Natural killer cell (primary cell): ENCODE data around the gene OMP. TPM values are rescaled to one million over a fixed set of nuclear protein-coding genes. Genes with fewer than 3 reads are reported as not detected.

Experiments used
- ATAC-seq, 3 donors: fragments of 150-1000 bp in 2 of 3; fragments of 200-7000 bp in 1 of 3; cut with Tn5 transposase; 1 replicate in 1 of 3; 2 replicates in 2 of 3; pipeline ENCODE4 v1.10.0; 2021; ENCODE audit warnings: mild to moderate bottlenecking in 2 of 3, moderate library complexity in 2 of 3
- DNase-seq, 2 donors: peaks; one replicate each; pipeline versions ENCODE4 v3.0.0 to v3.0.0-alpha.2; 2013 to 2021; ENCODE audit warnings: mixed read lengths in 1 of 2
- H3K27ac ChIP-seq: one replicate; pipeline ENCODE4 v1.5.1; 2013; ENCODE audit warnings: mild to moderate bottlenecking, low read length
- H3K27me3 ChIP-seq: one replicate; pipeline ENCODE4 v1.6.1; 2013; ENCODE audit warnings: low read length; ENCODE audit not compliant: control insufficient read depth, insufficient read depth
- H3K36me3 ChIP-seq: one replicate; pipeline ENCODE4 v1.6.1; 2013; ENCODE audit warnings: low read length; ENCODE audit not compliant: control insufficient read depth, insufficient read depth
- H3K4me1 ChIP-seq: one replicate; pipeline ENCODE4 v1.6.1; 2013; ENCODE audit warnings: low read length; ENCODE audit not compliant: control insufficient read depth, insufficient read depth
- H3K4me3 ChIP-seq: one replicate; pipeline ENCODE4 v1.5.1; 2013; ENCODE audit warnings: low read length
- H3K9me3 ChIP-seq: one replicate; pipeline ENCODE4 v1.6.1; 2013; ENCODE audit warnings: low read length; ENCODE audit not compliant: control insufficient read depth, insufficient read depth
- H3K27ac Mint-ChIP-seq, 2 donors: one replicate each; pipeline ENCODE4 v1.8.0; 2022; ENCODE audit warnings: mild to moderate bottlenecking in 2 of 2, mixed read lengths in 2 of 2, moderate library complexity in 1 of 2
- H3K27me3 Mint-ChIP-seq, 2 donors: one replicate each; pipeline ENCODE4 v1.8.0; 2022; ENCODE audit warnings: low read depth in 2 of 2, mixed read lengths in 2 of 2
- H3K36me3 Mint-ChIP-seq: one replicate; pipeline ENCODE4 v1.8.0; 2022; ENCODE audit warnings: mixed read lengths
- H3K4me1 Mint-ChIP-seq, 2 donors: one replicate each; pipeline ENCODE4 v1.8.0; 2022; ENCODE audit warnings: mixed read lengths in 2 of 2
- H3K4me3 Mint-ChIP-seq: one replicate; pipeline ENCODE4 v1.8.0; 2022; ENCODE audit warnings: mild to moderate bottlenecking, moderate library complexity, mixed read lengths
- H3K9me3 Mint-ChIP-seq, 2 donors: one replicate each; pipeline ENCODE4 v1.8.0; 2022; ENCODE audit warnings: mixed read lengths in 2 of 2
- CTCF ChIP-seq: fragments of 200-600 bp; IDR thresholded peaks from one replicate; pipeline ENCODE4 v1.8.0; 2022; ENCODE audit warnings: antibody characterized with exemption
- WGBS: methylation state at CpG from one replicate; pipeline ENCODE4 v1.1.7; 2013; ENCODE audit warnings: missing lambda C conversion rate; ENCODE audit not compliant: insufficient coverage; 5-methylcytosine and 5-hydroxymethylcytosine counted together
- intact Hi-C: fragments of 100-400 bp; cut with micrococcal nuclease; formaldehyde crosslinking; loops from one replicate; pipeline ENCODE4 v1.14.2; 2022
- total RNA-seq, 4 donors: library from RNA; stranded (reverse); fragments of 120-200 nt in 1 of 4; gene quantifications; one replicate each; pipeline versions ENCODE4 v1.2.3 to v1.2.4, GENCODE V29; 2013 to 2022

OMP gene
- total RNA-seq, 3 donors from 2014 or later (not counting 1 experiment from before 2014, with no cell fraction given): 0.82 to 1.4 (median 0.85) TPM

GRCh38 chr11:77144857-77145428 lies 42.3 kb downstream of the OMP start:
- Mint-ChIP-seq H3K4me3 (no peak overlapping the region), H3K27ac (no peak overlapping the region), H3K9me3 (no peaks in the 10 kb centered on the region), H3K36me3 (no peaks in the 10 kb centered on the region), H3K4me1 (peaks cover 30 to 46% of the 10 kb centered on the region in 2 donors), H3K27me3 (peaks cover 38% of the 10 kb centered on the region in 2 donors)
- WGBS: 95% methylated on average over 7 of the region's 7 CpGs
- DNase-seq (no peak), ATAC-seq (no peak)
- no peak for TF ChIP-seq CTCF
- Histone ChIP-seq H3K27ac (no peak overlapping the region), H3K36me3 (no peaks in the 10 kb centered on the region), H3K27me3 (no peaks in the 10 kb centered on the region), H3K9me3 (no peaks in the 10 kb centered on the region), H3K4me1 (peaks cover 35% of the 10 kb centered on the region), H3K4me3 (no peak overlapping the region)
- intact Hi-C loops: no loop called here

GRCh38 chr11:77146261-77147035 lies 43.8 kb downstream of the OMP start:
- H3K27ac ChIP-seq: no peak overlapping the region
- H3K4me1 Mint-ChIP-seq: peaks cover 30 to 49% of the 10 kb centered on the region in 2 donors
- no peak for TF ChIP-seq CTCF
- DNase-seq: no peak
- H3K27me3 Mint-ChIP-seq: peaks cover 30 to 33% of the 10 kb centered on the region in 2 donors
- no peak overlapping the region for H3K4me3 ChIP-seq
- H3K36me3 ChIP-seq: no peaks in the 10 kb centered on the region
- H3K4me1 ChIP-seq: peaks cover 36% of the 10 kb centered on the region
- H3K9me3 Mint-ChIP-seq: no peaks in the 10 kb centered on the region
- H3K27me3 ChIP-seq: no peaks in the 10 kb centered on the region
- intact Hi-C loops: no loop called here
- ATAC-seq: no peak
- no peaks in the 10 kb centered on the region for H3K9me3 ChIP-seq
- WGBS: 89% methylated on average over 10 of the region's 10 CpGs
- H3K4me3 Mint-ChIP-seq: no peak overlapping the region
- H3K36me3 Mint-ChIP-seq: no peaks in the 10 kb centered on the region
- no peak overlapping the region for H3K27ac Mint-ChIP-seq

GRCh38 chr11:77147036-77147315 lies 44.3 kb downstream of the OMP start:
- H3K36me3 Mint-ChIP-seq: no peaks in the 10 kb centered on the region
- H3K36me3 ChIP-seq: no peaks in the 10 kb centered on the region
- no peak overlapping the region for H3K27ac ChIP-seq
- H3K27ac Mint-ChIP-seq: no peak overlapping the region
- no peak overlapping the region for H3K4me3 ChIP-seq
- DNase-seq (no peak), ATAC-seq (no peak)
- peaks cover 36% of the 10 kb centered on the region for H3K4me1 ChIP-seq
- 70% methylated on average over 1 of the region's 1 CpG for WGBS
- H3K9me3 ChIP-seq: no peaks in the 10 kb centered on the region
- H3K9me3 Mint-ChIP-seq: no peaks in the 10 kb centered on the region
- no peaks in the 10 kb centered on the region for H3K27me3 ChIP-seq
- no peak overlapping the region for H3K4me3 Mint-ChIP-seq
- peaks cover 25 to 28% of the 10 kb centered on the region in 2 donors for H3K27me3 Mint-ChIP-seq
- H3K4me1 Mint-ChIP-seq: peaks cover 28 to 49% of the 10 kb centered on the region in 2 donors
- intact Hi-C loops: no loop called here
- TF ChIP-seq CTCF: no peak
